MM.1S (cell line): Measurements from ENCODE around the gene SYCE1.
"Not testable (repeated sequence)": the region's sequence is repeated elsewhere in the genome, so short reads cannot be mapped to it uniquely, and the experiment has no call there.

ENCODE experiments used
- CTCF ChIP-seq: fragments of 300-600 bp; sonication (generic); IDR thresholded peaks from 2 replicates; pipeline ENCODE4 v1.5.1; 2016; ENCODE audit warnings: antibody characterized with exemption, low read length, mixed read lengths
- EZH2 ChIP-seq: fragments of 300-600 bp; sonication (generic); optimal IDR thresholded peaks from 2 replicates; pipeline ENCODE3; 2017; ENCODE audit warnings: low read depth, mild to moderate bottlenecking, antibody characterized with exemption, low read length, mixed read lengths

DNA sequence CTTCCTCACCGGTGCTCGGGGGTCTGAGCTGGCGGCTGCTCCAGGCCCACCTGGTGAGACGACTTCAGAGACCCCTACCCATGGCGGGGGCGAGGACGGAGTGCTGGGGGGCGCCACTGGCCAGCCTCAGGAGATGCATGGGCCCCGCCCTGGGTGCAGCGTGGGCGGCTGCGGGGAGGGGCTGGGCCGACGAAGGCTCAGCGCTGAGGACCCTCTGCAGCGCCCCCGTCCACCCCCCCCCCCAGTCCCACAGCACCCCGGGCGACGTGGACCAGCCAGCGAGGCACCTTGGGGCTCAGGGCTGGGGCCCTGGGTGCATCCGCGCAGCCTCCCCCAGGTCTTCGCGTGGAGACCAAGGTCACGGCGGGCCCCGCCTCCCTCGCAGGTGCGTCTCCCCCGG, 11.7 kb upstream of the SYCE1 start:
- not testable (repeated sequence) for TF ChIP-seq CTCF, EZH2
